ENCODE results near the gene RPRD1A.

DNA sequence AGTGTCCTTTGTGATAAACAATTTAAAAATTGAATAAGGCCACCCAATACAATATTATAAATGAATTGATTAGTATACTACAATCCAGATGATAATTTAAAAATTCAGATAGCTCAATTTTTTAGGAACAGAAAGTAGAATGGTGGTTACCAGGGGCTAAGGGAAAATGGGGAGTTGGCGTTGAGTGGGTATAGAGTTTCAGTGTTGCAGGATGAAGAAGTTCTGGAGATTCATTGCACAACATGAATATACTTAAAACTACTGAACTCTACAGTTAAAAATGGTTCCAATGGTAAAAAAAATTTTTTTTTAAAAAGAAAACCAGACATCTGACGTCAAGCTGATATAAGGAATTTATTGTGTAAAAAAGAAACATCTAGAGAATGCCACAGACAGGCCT, 40.8 kb upstream of the RPRD1A start:
- TF ChIP-seq ELF1 (tag; IDR thresholded peaks at IDR 0.05) (no peak), TAF9B (IDR thresholded peaks at IDR 0.05; ENCODE audit: partially characterized antibody) (no peak), HMGN3 (IDR thresholded peaks at IDR 0.05; ENCODE audit: borderline replicate concordance, extremely low read depth, insufficient read length, low read depth, low read length) (no peak)
